HepG2 (cell line): ENCODE results near the gene SEZ6.

Source experiments
- CHD2 ChIP-seq: IDR thresholded peaks from 2 replicates; pipeline ENCODE4 v1.6.1; 2011; ENCODE audit warnings: low read depth, low read length, improper control_type of control experiment
- CHD4 ChIP-seq: fragments of 200-600 bp; sonication (generic); IDR thresholded peaks from 2 replicates; pipeline ENCODE4 v1.7.0; 2017; ENCODE audit warnings: mild to moderate bottlenecking, low read length, borderline replicate concordance
- DNMT3B ChIP-seq: conservative IDR thresholded peaks from 2 replicates; pipeline ENCODE4 v1.6.1; 2016; ENCODE audit warnings: missing biosample characterization, control low read depth
- JUND ChIP-seq: sonication (generic); formaldehyde crosslinking; IDR thresholded peaks from 2 replicates; pipeline ENCODE4 v1.8.0; 2022; ENCODE audit warnings: mild to moderate bottlenecking, missing genetic modification reagents
- KDM5B ChIP-seq: sonication (generic); formaldehyde crosslinking; IDR thresholded peaks from 2 replicates; pipeline ENCODE4 v1.4.0; 2020; ENCODE audit warnings: missing genetic modification reagents, mild to moderate bottlenecking, borderline replicate concordance
- NFATC3 ChIP-seq: sonication (generic); formaldehyde crosslinking; IDR thresholded peaks from 2 replicates; pipeline ENCODE4 v1.5.1; 2020; ENCODE audit warnings: mild to moderate bottlenecking, missing genetic modification reagents
- PHB2 ChIP-seq: fragments of 450-650 bp; IDR thresholded peaks from 2 replicates; pipeline ENCODE4 v1.6.1; 2018; ENCODE audit not compliant: partially characterized antibody
- RFX3 ChIP-seq: IDR thresholded peaks from 2 replicates; pipeline ENCODE4 v1.6.1; 2016; ENCODE audit warnings: missing biosample characterization, missing genetic modification reagents
- ZBTB33 ChIP-seq: sonication (generic); formaldehyde crosslinking; IDR thresholded peaks from 2 replicates; pipeline ENCODE4 v1.4.0; 2020; ENCODE audit warnings: missing genetic modification reagents
- ZNF543 ChIP-seq: sonication (generic); formaldehyde crosslinking; IDR thresholded peaks from 2 replicates; pipeline ENCODE4 v1.4.0; 2020; ENCODE audit warnings: mild to moderate bottlenecking, missing genetic modification reagents
- ZNF564 ChIP-seq: sonication (generic); formaldehyde crosslinking; IDR thresholded peaks from 2 replicates; pipeline ENCODE4 v1.8.1; 2023; ENCODE audit warnings: mild to moderate bottlenecking, missing genetic modification reagents

- TF ChIP-seq KDM5B (no peak), NFATC3 (CRISPR knock-in tag) (no peak), CHD2 (no peak), DNMT3B (CRISPR knock-in tag) (no peak), PHB2 (no peak), CHD4 (no peak), ZNF543 (no peak), ZBTB33 (CRISPR knock-in tag) (no peak), ZNF564 (CRISPR knock-in tag) (no peak), RFX3 (no peak), JUND (CRISPR knock-in tag) (no peak)
Observed at GRCh38 chr17:28917029-28917428, 88.8 kb downstream of the SEZ6 start.
